Suppressor macrophage treated with lipopolysaccharide for 1 hour (primary cell): ENCODE data around the gene RTP1.

Source experiments
- DNase-seq, 3 donors: peaks; one replicate each; pipeline ENCODE4 v3.0.0-alpha.2; 2020 to 2022

The RTP1 gene

DNA sequence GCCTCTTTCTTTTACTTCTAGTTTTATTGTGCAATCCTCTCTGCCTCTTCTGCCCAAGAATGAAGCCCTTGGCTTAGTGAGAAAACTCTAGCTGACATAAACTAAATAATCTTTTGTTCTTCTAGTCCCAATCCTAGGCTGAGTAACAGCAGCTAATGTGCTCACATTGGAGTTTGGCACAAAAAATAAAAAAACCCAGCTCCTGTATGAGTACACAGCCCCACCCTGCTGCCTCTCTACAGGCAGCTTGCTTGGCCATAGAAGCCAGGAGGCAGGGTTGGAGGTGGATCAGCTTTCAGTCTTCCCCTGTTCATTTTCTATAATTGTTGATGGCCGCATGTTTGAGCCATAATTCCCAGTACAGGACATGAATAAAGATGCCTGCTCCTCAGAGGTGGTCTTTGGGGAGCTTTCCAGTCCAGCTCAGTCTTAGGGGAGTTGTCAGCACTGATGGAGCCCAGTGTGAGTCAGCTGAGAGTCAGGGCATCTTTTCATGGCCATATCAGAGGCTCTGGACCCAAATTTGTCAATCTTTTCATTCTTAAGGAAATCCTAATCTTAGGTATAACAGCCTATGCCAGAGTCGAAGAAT is 46.7 kb downstream of the RTP1 start:
- no peak for DNase-seq

- DNase-seq = no peak
These were observed 50.1 kb downstream of the RTP1 start for GRCh38 chr3:187247398-187247797.
